SH-SY5Y (cell line): ENCODE measurements around the gene EID2B.

Source experiments
- GATA2 ChIP-seq: IDR thresholded peaks from 2 replicates; pipeline ENCODE4 v1.6.1; 2011; ENCODE audit warnings: mild to moderate bottlenecking, low read depth, low read length
- GATA3 ChIP-seq: IDR thresholded peaks from 2 replicates; pipeline ENCODE4 v1.6.1; 2011; ENCODE audit warnings: low read depth, mild to moderate bottlenecking, low read length, moderate library complexity

The EID2B gene

DNA sequence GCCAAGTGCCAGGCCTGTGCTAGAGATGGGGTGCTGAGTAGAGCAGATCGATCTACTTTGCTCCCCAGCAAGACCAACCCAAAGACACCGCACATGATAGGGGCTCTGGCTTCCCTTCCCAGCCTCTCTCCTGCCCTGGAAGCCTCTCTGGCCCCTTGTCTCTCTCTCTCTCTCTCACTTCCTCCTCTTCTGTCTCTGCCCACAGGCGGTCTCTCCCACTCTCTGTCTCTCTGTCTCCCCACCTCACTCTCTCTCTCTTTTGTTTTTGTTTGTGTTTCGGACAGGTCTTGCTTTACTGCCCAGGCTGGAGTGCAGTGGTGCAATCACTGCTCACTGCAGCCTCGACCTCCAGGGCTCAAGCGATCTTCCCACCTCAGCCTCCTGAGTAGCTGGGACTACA lies 16.4 kb downstream of the EID2B start:
- TF ChIP-seq GATA2 = no peak

DNA sequence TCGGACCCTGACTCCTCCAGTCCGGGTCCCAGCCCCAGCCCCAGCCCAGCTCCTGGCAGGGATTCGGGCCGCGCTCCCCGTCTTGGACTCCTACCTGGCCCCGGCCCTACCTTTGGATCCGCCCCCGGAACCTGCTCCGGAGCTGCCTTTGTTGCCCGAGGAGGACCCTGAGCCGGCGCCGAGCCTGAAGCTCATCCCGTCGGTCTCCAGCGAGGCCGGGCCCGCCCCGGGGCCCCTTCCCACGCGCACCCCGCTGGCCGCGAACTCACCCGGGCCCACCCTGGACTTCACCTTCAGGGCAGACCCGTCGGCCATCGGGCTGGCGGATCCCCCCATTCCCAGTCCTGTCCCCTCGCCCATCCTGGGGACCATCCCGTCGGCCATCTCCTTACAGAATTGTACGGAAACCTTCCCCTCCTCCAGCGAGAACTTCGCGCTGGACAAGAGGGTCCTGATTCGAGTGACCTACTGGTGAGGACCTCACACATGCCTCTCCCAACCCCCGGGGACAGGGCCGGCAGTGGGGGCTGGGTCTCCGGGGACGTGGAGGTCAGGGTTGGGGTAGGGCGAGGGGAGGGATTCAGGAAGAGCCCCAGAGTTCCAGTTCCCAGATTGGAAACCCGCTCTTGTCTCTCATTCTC lies 17.0 kb downstream of the EID2B start:
- TF ChIP-seq GATA2 (no peak), GATA3 (no peak)

DNA sequence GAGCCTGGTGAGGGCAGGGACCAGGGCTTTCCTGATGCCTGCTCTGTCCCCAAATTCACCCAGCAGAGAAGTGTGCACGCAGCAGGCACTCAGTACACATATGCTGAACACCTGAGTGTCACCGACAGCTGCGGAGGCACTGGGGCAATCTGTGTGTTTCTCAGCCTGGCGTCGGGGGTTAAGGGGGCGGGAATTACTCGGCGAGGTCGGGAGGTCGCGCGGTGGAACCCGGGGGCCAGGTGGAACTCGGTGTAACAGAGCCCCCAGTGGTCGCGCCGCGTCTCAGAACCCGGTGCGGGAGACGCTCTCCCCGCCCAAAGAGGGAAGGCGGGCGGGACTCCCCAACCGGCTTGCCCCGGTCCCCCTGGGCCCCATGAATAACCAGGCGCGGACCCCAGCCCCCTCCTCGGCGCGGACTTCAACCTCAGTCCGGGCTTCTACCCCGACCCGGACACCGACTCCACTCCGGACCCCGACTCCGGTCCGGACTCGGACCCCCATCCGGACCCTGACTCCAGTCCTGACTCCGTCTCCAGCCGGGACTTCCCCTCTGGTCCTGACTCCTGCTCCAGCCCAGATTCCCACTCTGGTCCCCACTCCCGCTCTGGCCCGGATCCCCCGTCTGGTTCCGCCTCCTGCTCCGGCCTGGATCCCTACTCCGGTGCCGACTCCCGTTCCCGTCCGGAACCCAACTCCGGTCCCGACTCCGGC lies 17.7 kb downstream of the EID2B start, which contains the start of gene SELENOV:
TSS of gene SELENOV (plus strand) at position 300 of the 711 bp plus-strand sequence. CDS start at position 374, 74 bp downstream.
- no peak for TF ChIP-seq GATA2
- TF ChIP-seq GATA3 = no peak

DNA sequence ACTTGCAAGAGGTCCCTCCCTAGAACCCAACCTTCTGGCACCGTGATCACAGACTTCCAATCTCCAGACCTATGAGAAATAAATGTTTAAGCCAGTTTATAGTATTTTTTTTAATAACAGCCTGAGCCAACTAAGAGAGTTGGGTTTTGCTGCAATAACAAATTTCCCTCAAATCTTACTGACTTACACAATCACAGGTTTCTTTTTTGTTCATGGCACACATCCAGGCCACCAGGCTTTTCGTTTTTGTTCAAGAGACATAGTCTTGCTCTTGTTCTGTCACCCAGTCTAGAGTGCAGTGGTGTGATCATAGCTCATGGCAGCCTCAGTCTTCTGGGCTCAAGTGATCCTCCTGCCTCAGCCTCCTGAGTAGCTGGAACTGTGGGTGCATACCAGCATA lies 19.7 kb downstream of the EID2B start:
- no peak for TF ChIP-seq GATA2
- no peak for TF ChIP-seq GATA3

DNA sequence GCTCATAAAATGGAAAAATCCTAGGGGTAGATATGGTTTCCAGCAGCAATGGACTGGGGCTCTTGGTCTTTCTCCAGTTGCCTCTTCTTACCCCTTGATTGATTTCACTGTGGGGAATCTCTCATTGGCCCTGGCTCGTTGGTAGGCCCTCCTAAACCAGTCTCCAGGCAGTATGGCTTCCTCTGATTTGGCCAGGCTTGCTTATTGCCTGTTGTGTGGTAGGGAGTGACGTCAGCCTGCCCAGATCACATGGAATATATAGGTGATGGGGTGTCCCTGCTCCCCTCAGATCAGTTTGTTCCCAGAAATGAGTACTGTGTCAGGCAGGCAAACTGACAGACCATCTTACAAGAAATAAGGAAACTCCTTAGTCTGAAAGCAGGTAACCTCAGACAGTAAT lies 23.4 kb downstream of the EID2B start:
- TF ChIP-seq GATA3 (no peak), GATA2 (no peak)

DNA sequence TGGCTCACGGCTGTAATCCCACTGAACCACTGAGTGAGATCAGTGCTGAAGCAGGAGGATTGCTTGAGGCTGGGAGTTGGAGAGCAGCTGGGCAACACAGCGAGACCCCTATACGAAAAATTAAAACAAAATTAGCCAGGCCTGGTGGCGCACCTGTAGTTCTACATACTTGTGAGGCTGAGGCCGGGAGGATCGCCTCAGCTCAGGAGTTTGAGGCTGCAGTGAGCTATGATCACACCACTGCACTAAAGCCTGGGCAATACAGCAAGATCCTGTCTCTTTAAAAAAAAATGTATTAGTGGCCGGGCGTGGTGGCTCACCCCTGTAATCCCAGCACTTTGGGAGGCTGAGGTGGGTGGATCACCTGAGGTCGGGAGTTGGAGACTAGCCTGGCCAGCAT lies 24.0 kb downstream of the EID2B start:
- TF ChIP-seq GATA2 (no peak), GATA3 (no peak)

DNA sequence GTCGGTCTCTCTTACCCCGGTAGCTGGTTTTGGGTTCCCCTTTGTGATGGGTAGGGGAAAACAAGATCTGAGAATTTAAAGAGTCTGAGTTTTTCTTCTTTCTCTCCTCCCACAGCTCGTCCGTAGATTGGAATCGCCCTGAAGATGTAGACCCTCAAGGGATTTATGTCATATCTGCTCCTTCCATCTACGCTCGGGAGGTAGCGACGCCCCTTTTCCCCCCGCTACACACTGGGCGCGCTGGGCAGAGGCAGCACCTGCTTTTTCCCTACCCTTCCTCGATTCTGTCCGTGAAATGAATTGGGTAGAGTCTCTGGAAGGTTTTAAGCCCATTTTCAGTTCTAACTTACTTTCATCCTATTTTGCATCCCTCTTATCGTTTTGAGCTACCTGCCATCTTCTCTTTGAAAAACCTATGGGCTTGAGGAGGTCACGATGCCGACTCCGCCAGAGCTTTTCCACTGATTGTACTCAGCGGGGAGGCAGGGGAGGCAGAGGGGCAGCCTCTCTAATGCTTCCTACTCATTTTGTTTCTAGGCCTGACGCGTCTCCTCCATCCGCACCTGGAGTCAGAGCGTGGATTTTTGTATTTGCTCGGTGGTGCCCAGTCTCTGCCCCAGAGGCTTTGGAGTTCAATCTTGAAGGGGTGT lies 24.8 kb downstream of the EID2B start:
- no peak for TF ChIP-seq GATA3
- peak; percentile 64; the same call in 1 of the 2 replicates for TF ChIP-seq GATA2

DNA sequence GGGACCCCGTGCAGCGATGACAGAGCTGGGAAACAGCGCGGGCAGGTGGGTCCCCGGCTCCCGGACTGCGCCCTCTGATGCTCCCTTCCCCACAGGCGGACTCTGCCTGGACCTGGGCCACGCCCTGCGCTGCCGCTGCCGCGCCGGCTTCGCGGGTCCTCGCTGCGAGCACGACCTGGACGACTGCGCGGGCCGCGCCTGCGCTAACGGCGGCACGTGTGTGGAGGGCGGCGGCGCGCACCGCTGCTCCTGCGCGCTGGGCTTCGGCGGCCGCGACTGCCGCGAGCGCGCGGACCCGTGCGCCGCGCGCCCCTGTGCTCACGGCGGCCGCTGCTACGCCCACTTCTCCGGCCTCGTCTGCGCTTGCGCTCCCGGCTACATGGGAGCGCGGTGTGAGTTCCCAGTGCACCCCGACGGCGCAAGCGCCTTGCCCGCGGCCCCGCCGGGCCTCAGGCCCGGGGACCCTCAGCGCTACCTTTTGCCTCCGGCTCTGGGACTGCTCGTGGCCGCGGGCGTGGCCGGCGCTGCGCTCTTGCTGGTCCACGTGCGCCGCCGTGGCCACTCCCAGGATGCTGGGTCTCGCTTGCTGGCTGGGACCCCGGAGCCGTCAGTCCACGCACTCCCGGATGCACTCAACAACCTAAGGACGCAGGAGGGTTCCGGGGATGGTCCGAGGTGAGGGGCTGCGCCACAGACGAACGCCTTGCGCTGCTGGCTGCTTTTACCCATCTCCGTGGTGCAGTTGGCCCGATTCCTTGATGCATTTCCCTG lies 25.5 kb downstream of the EID2B start:
- no peak for TF ChIP-seq GATA2
- no peak for TF ChIP-seq GATA3

DNA sequence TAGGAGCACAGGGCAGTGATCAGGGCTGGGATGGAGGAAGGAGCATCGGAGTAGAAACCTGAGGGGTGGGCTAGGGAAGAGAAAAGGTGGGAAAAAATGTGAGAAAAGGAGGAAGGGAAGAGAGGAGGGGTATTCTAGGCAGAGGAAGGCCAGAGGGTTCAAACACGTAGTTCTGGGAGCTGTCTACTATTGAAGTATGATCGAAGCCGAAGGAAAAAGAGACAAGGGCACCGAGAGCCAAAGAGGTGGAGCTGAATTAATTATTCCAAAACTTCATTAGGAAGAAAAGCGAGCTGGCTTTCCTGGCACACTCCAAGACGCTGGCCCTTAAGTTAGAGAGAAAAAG lies 26.1 kb downstream of the EID2B start:
- TF ChIP-seq GATA2 (no peak), GATA3 (no peak)

DNA sequence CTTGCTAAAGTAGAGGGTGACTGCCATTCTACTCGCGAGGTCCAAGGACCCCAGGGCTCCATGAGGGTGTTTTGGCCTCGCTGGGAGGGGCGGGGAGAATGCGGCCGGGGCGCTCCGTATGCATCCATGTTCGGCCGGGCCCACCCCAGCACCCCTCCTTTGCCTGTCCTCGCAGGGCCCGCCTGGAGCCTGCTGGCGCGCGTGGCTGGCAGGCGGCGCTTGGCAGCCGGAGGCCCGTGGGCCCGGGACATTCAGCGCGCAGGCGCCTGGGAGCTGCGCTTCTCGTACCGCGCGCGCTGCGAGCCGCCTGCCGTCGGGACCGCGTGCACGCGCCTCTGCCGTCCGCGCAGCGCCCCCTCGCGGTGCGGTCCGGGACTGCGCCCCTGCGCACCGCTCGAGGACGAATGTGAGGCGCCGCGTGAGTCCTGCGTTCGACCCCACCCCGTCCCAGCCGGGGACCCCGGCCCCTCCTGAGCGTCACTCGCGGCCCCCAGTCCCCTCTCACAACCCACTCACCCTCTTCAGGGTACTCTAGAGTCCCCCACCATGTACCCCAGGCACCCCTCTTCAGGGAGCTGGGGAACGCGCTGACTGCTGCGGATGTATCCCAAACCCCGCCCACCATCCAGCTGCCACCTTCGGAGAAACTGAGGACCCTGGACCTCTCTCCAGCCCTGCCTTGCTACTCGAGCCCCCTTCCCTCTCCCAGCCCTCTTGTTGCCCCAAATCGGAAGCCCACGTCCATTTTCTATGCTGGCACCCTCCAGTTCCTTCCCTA lies 29.8 kb downstream of the EID2B start:
- TF ChIP-seq GATA2 = no peak
- no peak for TF ChIP-seq GATA3

DNA sequence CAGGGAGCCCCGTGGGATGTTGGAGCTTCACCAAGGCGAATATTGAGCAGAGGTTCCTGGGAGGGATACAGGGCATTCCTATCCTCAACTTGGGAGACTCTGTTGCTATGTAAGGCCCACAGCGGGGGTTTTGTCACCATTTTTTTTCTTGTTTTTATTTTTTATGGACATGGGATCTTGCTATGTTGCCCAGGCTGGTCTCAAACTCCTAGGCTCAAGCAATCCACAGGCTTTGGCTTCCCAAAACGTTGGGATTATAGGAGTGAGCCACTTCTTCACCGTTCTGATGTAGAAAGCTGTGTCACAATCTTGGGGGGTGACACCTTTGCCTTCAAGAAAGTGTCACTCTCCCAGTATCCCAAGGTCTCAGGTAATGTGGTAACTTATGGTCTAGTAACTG lies 31.3 kb downstream of the EID2B start:
- TF ChIP-seq GATA2 = no peak

DNA sequence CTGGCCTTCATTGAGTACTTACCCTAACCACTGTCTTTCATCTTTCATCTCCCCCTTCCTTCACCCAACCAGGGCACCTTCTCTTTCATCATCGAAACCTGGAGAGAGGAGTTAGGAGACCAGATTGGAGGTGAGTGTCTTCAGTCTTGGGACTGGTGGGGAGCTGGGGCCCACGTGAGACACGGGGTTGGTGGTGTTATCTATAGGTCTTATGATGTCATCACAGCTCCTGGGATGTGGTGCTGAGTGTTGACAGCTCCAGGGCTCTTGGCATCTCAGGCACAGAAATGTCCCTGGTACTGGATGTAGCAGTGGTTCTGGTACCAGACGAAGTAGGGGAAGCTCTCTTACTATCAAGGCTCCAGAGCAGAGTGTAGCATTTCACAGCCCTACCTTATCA lies 32.1 kb downstream of the EID2B start:
- TF ChIP-seq GATA2 (no peak), GATA3 (no peak)

DNA sequence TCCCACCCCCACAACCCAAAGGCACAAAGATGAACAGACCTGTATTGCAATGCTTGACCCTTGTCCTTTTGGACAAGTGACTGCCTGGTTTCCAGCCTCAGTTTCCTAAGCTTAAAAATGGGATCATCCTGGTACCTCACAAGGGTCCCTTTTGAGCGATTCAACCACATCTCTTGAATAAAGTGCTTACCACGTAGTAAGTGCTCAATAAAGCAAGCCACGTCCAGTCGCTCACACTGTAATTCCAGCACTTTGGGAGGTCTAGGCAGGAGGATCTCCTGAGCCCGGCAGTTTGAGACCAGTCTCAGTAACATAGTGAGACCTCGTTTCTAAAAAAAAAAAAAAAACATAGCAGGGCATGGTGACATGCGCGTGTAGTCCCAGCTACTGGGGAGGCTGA lies 32.7 kb downstream of the EID2B start:
- TF ChIP-seq GATA3 = no peak
- TF ChIP-seq GATA2 = no peak

DNA sequence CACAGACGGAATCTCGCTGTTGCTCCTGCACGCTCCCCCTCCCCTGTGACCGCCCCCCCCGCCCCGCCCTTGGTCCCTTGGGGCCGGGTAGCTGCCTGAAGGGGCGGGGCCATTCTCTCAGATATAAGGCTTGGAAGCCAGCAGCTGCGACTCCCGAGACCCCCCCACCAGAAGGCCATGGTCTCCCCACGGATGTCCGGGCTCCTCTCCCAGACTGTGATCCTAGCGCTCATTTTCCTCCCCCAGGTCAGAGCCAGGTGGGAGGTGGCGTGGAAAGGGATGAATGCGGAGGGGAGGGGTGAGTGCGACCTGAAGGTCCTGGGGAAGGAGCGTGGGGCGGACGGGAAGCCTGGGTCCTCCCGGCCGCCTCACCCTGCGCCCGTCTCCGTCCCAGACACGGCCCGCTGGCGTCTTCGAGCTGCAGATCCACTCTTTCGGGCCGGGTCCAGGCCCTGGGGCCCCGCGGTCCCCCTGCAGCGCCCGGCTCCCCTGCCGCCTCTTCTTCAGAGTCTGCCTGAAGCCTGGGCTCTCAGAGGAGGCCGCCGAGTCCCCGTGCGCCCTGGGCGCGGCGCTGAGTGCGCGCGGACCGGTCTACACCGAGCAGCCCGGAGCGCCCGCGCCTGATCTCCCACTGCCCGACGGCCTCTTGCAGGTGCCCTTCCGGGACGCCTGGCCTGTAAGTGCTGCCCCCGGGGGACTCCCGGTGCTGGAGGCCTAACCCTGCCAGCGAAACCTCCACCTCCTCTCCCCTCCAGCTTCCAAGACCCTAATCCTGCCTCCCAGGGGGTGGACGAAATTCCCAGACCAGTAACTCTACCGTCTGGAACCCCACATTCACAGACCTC lies 33.6 kb downstream of the EID2B start, which contains the start of gene DLL3:
TSS of gene DLL3 (plus strand) at position 150 of the 845 bp plus-strand sequence. CDS start at position 178, 28 bp downstream.
- TF ChIP-seq GATA3 (no peak), GATA2 (no peak)
